GM18502 (cell line): Measurements from ENCODE around the gene PALMD.

ENCODE experiments used
- ATAC-seq: cut with Tn5 transposase; IDR thresholded peaks from one replicate; pipeline ENCODE4 v1.9.1; 2021; ENCODE audit warnings: mild to moderate bottlenecking; ENCODE audit not compliant: unreplicated experiment, poor library complexity

PALMD gene

GRCh38 chr1:99645699-99646531 lies at the start of gene PALMD:
Gene PALMD, plus strand, starts transcription at chr1:99646113. Its CDS starts 205 bp downstream, at chr1:99646318.
- no peak for ATAC-seq

GRCh38 chr1:99598738-99599411 lies 47.0 kb upstream of the PALMD start:
- ATAC-seq = no peak

- no peak for ATAC-seq
Measured at GRCh38 chr1:99599678-99600175, 46.2 kb upstream of the PALMD start.

- ATAC-seq = no peak
Measured at GRCh38 chr1:99600782-99601181, 45.1 kb upstream of the PALMD start.

- ATAC-seq = no peak
Measured at GRCh38 chr1:99601208-99601607, 44.7 kb upstream of the PALMD start.

- no peak for ATAC-seq
Measured at GRCh38 chr1:99601709-99602403, 44.1 kb upstream of the PALMD start.

GRCh38 chr1:99602404-99602969 lies 43.4 kb upstream of the PALMD start:
- no peak for ATAC-seq

GRCh38 chr1:99603699-99604560 lies 42.0 kb upstream of the PALMD start:
- ATAC-seq = no peak

- ATAC-seq = no peak
Measured at GRCh38 chr1:99606306-99606705, 39.6 kb upstream of the PALMD start.

GRCh38 chr1:99607590-99607989 lies 38.3 kb upstream of the PALMD start:
- no peak for ATAC-seq

- no peak for ATAC-seq
Measured at GRCh38 chr1:99608058-99608457, 37.9 kb upstream of the PALMD start.

- ATAC-seq = no peak
Measured at GRCh38 chr1:99613716-99614115, 32.2 kb upstream of the PALMD start.

GRCh38 chr1:99614728-99615127 lies 31.2 kb upstream of the PALMD start:
- ATAC-seq = no peak

GRCh38 chr1:99619583-99619982 lies 26.3 kb upstream of the PALMD start:
- ATAC-seq = no peak

- no peak for ATAC-seq
Measured at GRCh38 chr1:99621340-99621901, 24.5 kb upstream of the PALMD start.

- no peak for ATAC-seq
Measured at GRCh38 chr1:99622702-99623347, 23.1 kb upstream of the PALMD start.

- ATAC-seq = no peak
Measured at GRCh38 chr1:99623554-99623953, 22.4 kb upstream of the PALMD start.

GRCh38 chr1:99627615-99628014 lies 18.3 kb upstream of the PALMD start:
- no peak for ATAC-seq

- ATAC-seq = no peak
Measured at GRCh38 chr1:99629164-99629563, 16.7 kb upstream of the PALMD start.
